Measurements from ENCODE around the gene B3GNT2. TPM values are rescaled to one million over a fixed set of nuclear protein-coding genes. Genes with fewer than 3 reads are reported as not detected.
"Not testable (repeated sequence)": the region's sequence is repeated elsewhere in the genome, so short reads cannot be mapped to it uniquely, and the experiment has no call there.

B3GNT2 gene
- total RNA-seq = 46.6 and 61.7 TPM in 2 replicates

GRCh38 chr2:62195421-62196277, at the start of gene B3GNT2:
Gene B3GNT2 (plus strand): TSS chr2:62196115. CDS start chr2:62222221, 26,106 bp downstream.
- Histone ChIP-seq H3K36me3 (ENCODE audit: control insufficient read depth, insufficient read depth, low read length) (no peaks in the 10 kb centered on the region), H3K4me3 (ENCODE audit: low read depth, low read length) (peak within 1 kb of the TSS; percentile 94), H3K27me3 (ENCODE audit: control insufficient read depth, insufficient read depth, low read length) (no peaks in the 10 kb centered on the region)
- DNase-seq (ENCODE audit: low read depth) = peak; percentile 42
- FAIRE-seq = no peak
- no peak for TF ChIP-seq CTCF (IDR thresholded peaks at IDR 0.05; ENCODE audit: insufficient read depth, low read length, severe bottlenecking)

GRCh38 chr2:62146790-62147189, 49.1 kb upstream of the B3GNT2 start:
- H3K4me3 ChIP-seq (ENCODE audit: low read depth, low read length); DNase-seq (ENCODE audit: low read depth); H3K36me3 ChIP-seq (ENCODE audit: control insufficient read depth, insufficient read depth, low read length); FAIRE-seq; H3K27me3 ChIP-seq (ENCODE audit: control insufficient read depth, insufficient read depth, low read length): not testable (repeated sequence)

GRCh38 chr2:62147610-62148301, 48.2 kb upstream of the B3GNT2 start:
- Histone ChIP-seq H3K27me3 (ENCODE audit: control insufficient read depth, insufficient read depth, low read length) (no peaks in the 10 kb centered on the region), H3K4me3 (ENCODE audit: low read depth, low read length) (no peak overlapping the region), H3K36me3 (ENCODE audit: control insufficient read depth, insufficient read depth, low read length) (no peaks in the 10 kb centered on the region)
- no peak for TF ChIP-seq CTCF (IDR thresholded peaks at IDR 0.05; ENCODE audit: insufficient read depth, low read length, severe bottlenecking)
- DNase-seq (ENCODE audit: low read depth) = peak; percentile 88
- no peak for FAIRE-seq

GRCh38 chr2:62149708-62150107, 46.2 kb upstream of the B3GNT2 start:
- FAIRE-seq (no peak), DNase-seq (ENCODE audit: low read depth) (peak; percentile 92)
- no peak for TF ChIP-seq CTCF (IDR thresholded peaks at IDR 0.05; ENCODE audit: insufficient read depth, low read length, severe bottlenecking)
- Histone ChIP-seq H3K27me3 (ENCODE audit: control insufficient read depth, insufficient read depth, low read length) (no peaks in the 10 kb centered on the region), H3K36me3 (ENCODE audit: control insufficient read depth, insufficient read depth, low read length) (no peaks in the 10 kb centered on the region), H3K4me3 (ENCODE audit: low read depth, low read length) (no peak overlapping the region)

- FAIRE-seq (no peak), DNase-seq (ENCODE audit: low read depth) (no peak)
- no peak overlapping the region for H3K4me3 ChIP-seq (ENCODE audit: low read depth, low read length)
- no peak for TF ChIP-seq CTCF (IDR thresholded peaks at IDR 0.05; ENCODE audit: insufficient read depth, low read length, severe bottlenecking)
- no peaks in the 10 kb centered on the region for H3K27me3 ChIP-seq (ENCODE audit: control insufficient read depth, insufficient read depth, low read length)
- H3K36me3 ChIP-seq (ENCODE audit: control insufficient read depth, insufficient read depth, low read length) = no peaks in the 10 kb centered on the region
Measured at GRCh38 chr2:62150597-62151305, 45.2 kb upstream of the B3GNT2 start.

GRCh38 chr2:62151306-62151638, 44.6 kb upstream of the B3GNT2 start:
- H3K4me3 ChIP-seq (ENCODE audit: low read depth, low read length) = no peak overlapping the region
- no peak for TF ChIP-seq CTCF (IDR thresholded peaks at IDR 0.05; ENCODE audit: insufficient read depth, low read length, severe bottlenecking)
- no peak for FAIRE-seq

More at GRCh38 chr2:62151306-62151638, 44.6 kb upstream of the B3GNT2 start:
- Histone ChIP-seq H3K36me3 (ENCODE audit: control insufficient read depth, insufficient read depth, low read length) (no peaks in the 10 kb centered on the region), H3K27me3 (ENCODE audit: control insufficient read depth, insufficient read depth, low read length) (no peaks in the 10 kb centered on the region)
- no peak for DNase-seq (ENCODE audit: low read depth)
